Measurements from ENCODE around the gene R3HCC1L.

- no peak for TF ChIP-seq GATA3 (IDR thresholded peaks at IDR 0.05; ENCODE audit: low read depth, low read length)
- TF ChIP-seq GATA2 (IDR thresholded peaks at IDR 0.05; ENCODE audit: low read depth, low read length): no peak
These were observed 137.8 kb downstream of the R3HCC1L start for GRCh38 chr10:98272245-98272644.

Measured in SH-SY5Y (cell line).